NCI-H2196 (cell line): ENCODE data around the gene LMBRD1.
"Not testable (repeated sequence)": the region's sequence is repeated elsewhere in the genome, so short reads cannot be mapped to it uniquely, and the experiment has no call there.

Source experiments
- DNase-seq: peaks from one replicate; lab custom pipeline; 2025; ENCODE audit not compliant: unreplicated experiment; lab: John Stamatoyannopoulos, UW

The LMBRD1 gene

GRCh38 chr6:69756366-69756765, 40.4 kb downstream of the LMBRD1 start:
- no peak for DNase-seq

- no peak for DNase-seq
Measured at GRCh38 chr6:69735027-69735426, 61.8 kb downstream of the LMBRD1 start.

GRCh38 chr6:69732640-69733039, 64.2 kb downstream of the LMBRD1 start:
- DNase-seq: no peak

- no peak for DNase-seq
Measured at GRCh38 chr6:69732045-69732444, 64.8 kb downstream of the LMBRD1 start.

- no peak for DNase-seq
Measured at GRCh38 chr6:69729870-69730449, 66.8 kb downstream of the LMBRD1 start.

GRCh38 chr6:69722683-69723082, 74.1 kb downstream of the LMBRD1 start:
- DNase-seq: no peak

GRCh38 chr6:69719602-69720193, 77.1 kb downstream of the LMBRD1 start:
- no peak for DNase-seq

GRCh38 chr6:69706724-69707123, 90.1 kb downstream of the LMBRD1 start:
- no peak for DNase-seq

GRCh38 chr6:69705954-69706353, 90.9 kb downstream of the LMBRD1 start:
- no peak for DNase-seq

GRCh38 chr6:69704916-69705315, 91.9 kb downstream of the LMBRD1 start:
- DNase-seq: no peak

GRCh38 chr6:69699655-69700054, 97.2 kb downstream of the LMBRD1 start:
- no peak for DNase-seq

GRCh38 chr6:69696273-69696672, 100.5 kb downstream of the LMBRD1 start:
- no peak for DNase-seq

GRCh38 chr6:69693762-69694161, 103.0 kb downstream of the LMBRD1 start:
- DNase-seq: no peak

GRCh38 chr6:69690986-69691385, 105.8 kb downstream of the LMBRD1 start:
- no peak for DNase-seq

GRCh38 chr6:69680302-69680701, 116.5 kb downstream of the LMBRD1 start:
- no peak for DNase-seq

- no peak for DNase-seq
Measured at GRCh38 chr6:69673298-69673697, 123.5 kb downstream of the LMBRD1 start.

- DNase-seq: no peak
Measured at GRCh38 chr6:69668916-69669315, 127.9 kb downstream of the LMBRD1 start.

- not testable (repeated sequence) for DNase-seq
Measured at GRCh38 chr6:69666779-69667178, 130.0 kb downstream of the LMBRD1 start.

- no peak for DNase-seq
Measured at GRCh38 chr6:69665437-69665836, 131.4 kb downstream of the LMBRD1 start.

GRCh38 chr6:69664551-69664950, 132.3 kb downstream of the LMBRD1 start:
- DNase-seq: no peak

GRCh38 chr6:69663215-69663614, 133.6 kb downstream of the LMBRD1 start:
- no peak for DNase-seq

GRCh38 chr6:69650703-69651102, 146.1 kb downstream of the LMBRD1 start:
- no peak for DNase-seq

GRCh38 chr6:69647726-69648125, 149.1 kb downstream of the LMBRD1 start:
- DNase-seq: no peak
